KBM-7 (cell line): ENCODE data around the gene ZXDC.
A peak's percentile ranks its signal among the peaks of the same experiment; 100 is the strongest.

Experiments
- DNase-seq: peaks from one replicate; pipeline ENCODE4 v3.0.0-alpha.2; 2015
- in situ Hi-C: fragments of 300-500 bp; cut with MboI; formaldehyde crosslinking; loops from 2 replicates; pipeline ENCODE4 v1.14.3; 2020; ENCODE audit warnings: low sequenced_read_pairs, low pct_unique_long_range_greater_than_20kb, mixed read lengths

ZXDC gene

GRCh38 chr3:126477061-126477380 lies 1.3 kb upstream of the ZXDC start:
- DNase-seq: no peak
- in situ Hi-C loops: no loop called here

GRCh38 chr3:126476166-126477060 lies 722 bp upstream of the ZXDC start:
- in situ Hi-C loops: no loop called here
- peak; percentile 68 for DNase-seq

- in situ Hi-C loops: no loop called here
- DNase-seq: peak; percentile 51
These were observed 936 bp downstream of the ZXDC start for GRCh38 chr3:126474498-126475412.

GRCh38 chr3:126473292-126474168 lies 2.2 kb downstream of the ZXDC start:
- in situ Hi-C loops: no loop called here
- peak; percentile 43 for DNase-seq

- in situ Hi-C loops: no loop called here
- DNase-seq: peak; percentile 93
These were observed 3.2 kb downstream of the ZXDC start for GRCh38 chr3:126472277-126473006.

- in situ Hi-C loops: no loop called here
- no peak for DNase-seq
These were observed 6.2 kb downstream of the ZXDC start for GRCh38 chr3:126469479-126469878.

- in situ Hi-C loops: no loop called here
- DNase-seq: no peak
These were observed 7.4 kb downstream of the ZXDC start for GRCh38 chr3:126468028-126468891.

GRCh38 chr3:126467611-126467955 lies 8.1 kb downstream of the ZXDC start:
- no peak for DNase-seq
- in situ Hi-C loops: no loop called here

- in situ Hi-C loops: no loop called here
- no peak for DNase-seq
These were observed 8.6 kb downstream of the ZXDC start for GRCh38 chr3:126466886-126467610.

- DNase-seq: no peak
- in situ Hi-C loops: no loop called here
These were observed 9.7 kb downstream of the ZXDC start for GRCh38 chr3:126465928-126466544.

- in situ Hi-C loops: no loop called here
These were observed 10.7 kb downstream of the ZXDC start for GRCh38 chr3:126464997-126465396.

GRCh38 chr3:126464494-126464893 lies 11.2 kb downstream of the ZXDC start:
- peak; percentile 16 for DNase-seq
- in situ Hi-C loops: no loop called here

More at GRCh38 chr3:126464997-126465396, 10.7 kb downstream of the ZXDC start:
- DNase-seq: no peak

GRCh38 chr3:126464093-126464492 lies 11.6 kb downstream of the ZXDC start:
- DNase-seq: no peak
- in situ Hi-C loops: no loop called here

GRCh38 chr3:126463521-126463920 lies 12.2 kb downstream of the ZXDC start:
- in situ Hi-C loops: no loop called here
- DNase-seq: no peak

GRCh38 chr3:126461450-126462070 lies 14.1 kb downstream of the ZXDC start:
- no peak for DNase-seq
- in situ Hi-C loops: no loop called here

- DNase-seq: no peak
- in situ Hi-C loops: no loop called here
These were observed 15.3 kb downstream of the ZXDC start for GRCh38 chr3:126460381-126460780.
